HPDE6-E6E7 (cell line): ENCODE measurements around the gene FASN.
A peak's percentile ranks its signal among the peaks of the same experiment; 100 is the strongest.

Source experiments
- DNase-seq: peaks from one replicate; pipeline ENCODE4 v3.0.0; 2011; ENCODE audit warnings: missing footprints; ENCODE audit errors: extremely low spot score

FASN gene

GRCh38 chr17:82117139-82118090 lies 19.4 kb upstream of the FASN start:
- DNase-seq: no peak

DNA sequence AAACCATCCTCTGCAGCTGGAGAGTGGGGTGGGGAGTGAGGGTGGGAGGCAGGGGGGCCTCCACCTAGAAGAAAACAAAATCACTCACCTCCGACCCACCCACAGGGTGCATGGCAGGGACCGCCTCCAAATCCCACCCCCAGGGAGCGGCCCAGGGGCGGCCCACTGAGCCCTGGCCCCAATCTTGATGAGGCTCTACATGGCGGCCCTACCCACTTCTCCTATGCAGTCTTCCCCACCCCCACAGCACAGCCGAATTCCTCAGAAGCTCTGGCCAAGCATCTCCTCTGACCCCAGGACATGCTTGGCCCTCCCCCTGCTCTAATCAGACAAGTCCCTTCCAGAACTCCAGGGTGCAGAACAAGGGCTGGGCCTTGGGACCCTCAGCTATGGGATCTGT lies 18.2 kb upstream of the FASN start:
- no peak for DNase-seq

DNA sequence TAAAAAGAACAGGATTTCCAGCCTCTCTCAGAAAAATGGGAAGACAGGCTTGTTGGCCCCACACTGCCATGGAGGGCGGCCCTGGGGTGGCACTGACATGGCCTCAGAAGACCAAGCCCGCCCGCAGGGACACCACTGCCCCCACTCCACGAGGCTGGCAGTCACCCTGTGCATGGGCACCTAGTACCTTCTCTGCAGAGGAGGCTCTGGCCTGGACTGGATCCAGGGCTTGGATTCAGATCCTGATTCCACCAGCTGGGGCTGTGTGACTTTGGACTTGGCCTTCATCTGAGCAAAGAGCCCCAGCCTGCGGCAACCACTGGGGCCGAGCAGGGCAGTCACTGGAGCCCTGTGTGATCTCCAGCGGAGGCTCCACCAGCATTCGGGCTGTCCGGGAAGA lies 16.8 kb upstream of the FASN start:
- DNase-seq: no peak

DNA sequence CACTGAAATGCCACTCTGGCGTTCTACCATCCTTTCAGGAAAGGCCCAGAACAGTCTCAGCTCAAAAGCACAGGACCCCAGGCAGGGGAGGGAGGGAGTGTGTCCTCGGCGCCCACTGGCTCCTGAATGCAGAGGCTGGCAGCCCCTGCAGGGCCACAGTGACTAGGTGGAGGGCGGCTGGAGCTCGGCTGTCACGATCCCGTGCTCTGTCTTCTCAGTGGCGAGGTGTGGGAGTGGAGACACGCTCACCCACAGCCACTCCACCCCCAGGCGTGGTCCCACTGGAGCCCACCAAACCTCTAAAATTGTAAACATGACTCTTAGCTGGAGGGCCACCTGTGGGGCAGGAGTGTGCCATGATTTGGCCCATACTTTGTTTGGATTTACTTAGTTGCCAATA lies 16.4 kb upstream of the FASN start:
- DNase-seq: no peak

- no peak for DNase-seq
Measured at GRCh38 chr17:82113941-82114340, 15.9 kb upstream of the FASN start.

- DNase-seq: no peak
Measured at GRCh38 chr17:82113422-82113821, 15.4 kb upstream of the FASN start.

DNA sequence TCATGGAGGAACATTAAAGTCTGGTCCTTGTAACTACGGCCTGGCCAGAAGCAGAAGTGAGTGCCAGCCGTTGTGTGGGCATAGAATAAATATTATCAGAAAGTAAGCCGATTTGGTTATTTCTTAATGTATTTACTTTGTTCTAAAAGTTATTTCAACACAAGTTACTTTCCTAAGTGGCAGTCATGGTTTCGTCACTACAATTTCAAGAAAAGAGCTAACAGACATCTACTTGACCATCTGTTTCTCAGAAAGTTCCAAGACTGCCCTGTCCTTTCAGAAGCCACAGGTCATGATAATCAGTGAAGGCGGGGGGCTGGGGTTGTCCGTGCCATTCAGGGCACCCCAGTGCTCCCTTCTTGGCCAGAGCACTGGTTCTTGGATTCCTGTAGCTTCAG lies 14.9 kb upstream of the FASN start:
- no peak for DNase-seq

- no peak for DNase-seq
Measured at GRCh38 chr17:82112181-82112913, 14.3 kb upstream of the FASN start.

GRCh38 chr17:82110298-82110697 lies 12.3 kb upstream of the FASN start:
- peak; percentile 95 for DNase-seq

GRCh38 chr17:82108961-82109475 lies 11.0 kb upstream of the FASN start:
- DNase-seq: no peak

GRCh38 chr17:82108496-82108945 lies 10.5 kb upstream of the FASN start:
- no peak for DNase-seq

- DNase-seq: no peak
Measured at GRCh38 chr17:82108038-82108437, 10.0 kb upstream of the FASN start.

GRCh38 chr17:82107341-82107860 lies 9.4 kb upstream of the FASN start:
- no peak for DNase-seq

GRCh38 chr17:82106688-82107305 lies 8.8 kb upstream of the FASN start:
- no peak for DNase-seq

DNA sequence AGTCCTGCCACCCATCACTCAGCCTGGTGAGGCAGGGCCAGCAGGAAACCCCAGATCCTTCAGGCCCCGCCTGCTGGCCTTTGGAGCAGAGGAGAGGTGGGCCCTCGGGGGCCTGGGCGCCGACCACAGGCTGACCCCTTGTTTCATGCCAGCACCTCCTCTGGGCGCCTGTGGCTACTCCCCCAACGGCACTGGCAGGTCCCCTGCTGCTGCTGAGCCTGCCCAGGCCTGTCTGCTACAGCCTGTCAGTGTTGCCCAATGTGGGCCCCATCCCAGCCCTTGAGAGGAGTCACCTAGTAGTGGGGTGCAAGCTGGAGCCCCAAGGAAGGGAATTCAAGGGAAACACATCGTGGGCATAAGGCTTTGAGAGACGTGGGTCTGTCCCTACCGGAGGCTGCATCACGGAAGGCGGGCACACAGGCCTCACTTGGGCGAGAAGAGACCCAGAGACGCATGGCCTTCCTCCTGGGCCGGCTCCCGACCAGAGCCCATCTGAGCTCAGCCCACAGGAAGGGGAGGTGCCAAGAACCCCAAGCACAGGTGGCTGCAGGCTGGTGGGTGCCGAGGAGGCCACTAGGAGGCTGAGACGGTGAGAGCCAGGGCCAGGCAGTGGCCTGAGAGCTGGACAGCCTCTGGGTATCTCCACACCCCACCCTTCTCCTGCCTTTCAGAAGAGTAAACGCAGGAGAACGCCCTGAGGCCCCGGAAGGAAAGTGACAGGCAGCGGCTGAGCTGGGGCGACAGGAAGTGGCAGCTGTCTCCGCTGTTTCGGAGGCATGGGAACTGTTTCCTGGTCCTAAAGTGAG lies 8.0 kb upstream of the FASN start:
- peak; percentile 82 for DNase-seq

GRCh38 chr17:82105417-82105881 lies 7.4 kb upstream of the FASN start:
- no peak for DNase-seq

- no peak for DNase-seq
Measured at GRCh38 chr17:82104797-82105416, 6.9 kb upstream of the FASN start.

DNA sequence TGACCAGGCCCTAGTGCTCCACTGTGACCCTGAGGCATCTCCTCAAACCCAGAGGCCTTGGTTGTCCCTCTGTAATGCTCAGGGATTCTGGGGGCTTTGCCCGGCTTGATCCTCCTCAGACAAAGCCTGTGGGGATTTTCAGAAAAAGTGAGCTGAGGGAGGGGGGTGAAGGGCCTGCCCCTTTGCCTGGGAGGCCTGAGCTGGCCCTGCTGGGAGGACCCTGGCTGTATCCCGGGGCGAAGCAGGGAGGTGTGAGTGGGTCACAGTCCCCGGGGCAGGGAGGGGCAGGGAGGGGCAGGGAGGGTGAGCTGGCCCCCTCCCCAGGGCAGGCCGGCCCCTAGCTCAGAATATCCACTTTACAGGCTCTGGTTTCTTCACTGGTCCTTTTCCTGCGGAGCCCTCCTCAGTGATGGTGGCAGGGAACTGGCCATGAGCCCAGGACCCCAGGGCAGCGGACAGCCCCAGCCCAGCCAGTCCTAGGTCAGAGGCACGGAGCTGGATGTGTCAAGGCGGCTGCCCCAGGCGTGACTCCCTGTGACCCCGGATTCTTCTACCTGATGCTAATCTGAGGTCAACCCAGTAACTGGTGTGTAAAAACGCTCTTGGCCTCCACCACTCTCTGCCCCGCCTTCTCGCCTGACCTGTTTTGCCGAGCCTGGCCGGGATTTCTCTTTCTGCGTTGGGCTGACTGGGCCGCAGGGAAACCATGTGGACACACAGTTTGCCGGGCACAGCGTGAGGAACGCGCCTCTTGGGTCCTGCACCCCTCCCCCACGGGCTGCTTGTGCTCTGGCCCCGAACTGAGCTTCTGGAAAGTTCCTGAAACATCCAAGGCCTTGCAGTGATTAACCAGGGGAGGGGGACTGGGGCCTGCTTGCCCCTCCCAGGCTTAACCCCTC lies 5.8 kb upstream of the FASN start:
- peak; percentile 63 for DNase-seq
